ENCODE measurements around the gene RASA4B. TPM values are rescaled to one million over a fixed set of nuclear protein-coding genes. Genes with fewer than 3 reads are reported as not detected.

RASA4B gene
- total and polyA plus RNA-seq, 2 of the 4 experiments (the other 2 are of a cell fraction), result 1.8 to 7.7 TPM

GRCh38 chr7:102451371-102452054 is 66.1 kb downstream of the RASA4B start:
- H3K36me3 ChIP-seq (ENCODE audit: control insufficient read depth, insufficient read depth, low read length), result peaks cover 18% of the 10 kb centered on the region
- H2BK20ac ChIP-seq (ENCODE audit: low read depth, low read length), result no peak overlapping the region
- no peaks in the 10 kb centered on the region for H3K9me3 ChIP-seq (ENCODE audit: control insufficient read depth, insufficient read depth, low read length)
- H2BK5ac ChIP-seq (ENCODE audit: low read depth, low read length, poor library complexity, severe bottlenecking), result peak overlapping the region; percentile 18
- no peak overlapping the region for H3K4me3 ChIP-seq (ENCODE audit: insufficient read depth, low read depth, low read length)
- no peak overlapping the region for H3K18ac ChIP-seq (ENCODE audit: low read depth, low read length)
- dilution Hi-C loops (cut with HindIII; ENCODE audit: low sequenced_read_pairs, unreplicated experiment), result no loop called here
- CTCF ChIA-PET, result interaction anchor here (0.7 kb wide), 1 partner anchor 16 kb away, joined by 7 read pairs; no protein-coding TSS in a partner anchor
- ATAC-seq (ENCODE audit: low read depth) (peak; percentile 35; the same call in 1 of the 2 replicates), DNase-seq (no peak)
- 62% methylated on average over 15 of the region's 23 CpGs; no CpG with 5 or more reads in 1 of the 2 experiments for WGBS, 2 experiments (ENCODE audit: extremely low coverage in 2 of 2, insufficient read length in 1 of 2)
- no peak overlapping the region for H3K4ac ChIP-seq (ENCODE audit: low read depth, low read length)
- H3K4me2 ChIP-seq (ENCODE audit: low read depth, low read length), result no peak overlapping the region
- no peak overlapping the region for H3K9ac ChIP-seq (ENCODE audit: low read depth, low read length)
- no peak for TF ChIP-seq ELK1 (IDR thresholded peaks at IDR 0.05; ENCODE audit: borderline replicate concordance, low read depth, low read length)
- TF ChIP-seq RAD21 (IDR thresholded peaks at IDR 0.05; ENCODE audit: low read length), result no peak
- TF ChIP-seq RCOR1 (IDR thresholded peaks at IDR 0.05; ENCODE audit: insufficient replicate concordance, low read length), result no peak
- H4K5ac ChIP-seq (ENCODE audit: low read depth, low read length), result no peak overlapping the region
- H2AFZ ChIP-seq (replicated peaks; ENCODE audit: low read length, poor library complexity), result peak overlapping the region; percentile 51
- H4K20me1 ChIP-seq (ENCODE audit: insufficient read depth, low read length), result peaks cover 12% of the 10 kb centered on the region; the same call in 1 of the 2 replicates
- no peak overlapping the region for H3K27ac ChIP-seq (ENCODE audit: insufficient read depth, low read length)
- H2BK15ac ChIP-seq (ENCODE audit: low read depth, low read length), result no peak overlapping the region
- no peak overlapping the region for H3K14ac ChIP-seq (replicated peaks; ENCODE audit: low read depth, low read length)
- peak overlapping the region in 1 of 2 experiments; percentile 25; a peak in 1 of 4 replicates for H4K8ac ChIP-seq (ENCODE audit: low read depth in 2 of 2, low read length in 2 of 2)
- peaks cover 5% of the 10 kb centered on the region for H3K4me1 ChIP-seq (ENCODE audit: control insufficient read depth, insufficient read depth, low read length)
- in situ Hi-C loops (cut with MboI; ENCODE audit: low sequenced_read_pairs), result no loop called here
- H2AK5ac ChIP-seq (ENCODE audit: low read depth, low read length), result no peak overlapping the region
- H2BK120ac ChIP-seq (ENCODE audit: low read depth, low read length), result no peak overlapping the region
- no peaks in the 10 kb centered on the region for H3K27me3 ChIP-seq (ENCODE audit: control insufficient read depth, insufficient read depth, low read length)
- H3K9me1 ChIP-seq (ENCODE audit: insufficient read depth, low read length), result no peaks in the 10 kb centered on the region; the same call in 1 of the 2 replicates
- H3K23ac ChIP-seq (ENCODE audit: low read depth, low read length), result no peak overlapping the region
- no TSS peak for BruUV-seq (replicated peaks)
- H2AK9ac ChIP-seq (replicated peaks; ENCODE audit: low read depth, low read length, poor library complexity), result peak overlapping the region; percentile 50
- POLR2A ChIA-PET (ENCODE audit: unreplicated experiment), result no interaction called here
- H3K56ac ChIP-seq (ENCODE audit: extremely low read depth, insufficient read depth, low read length), result no peak overlapping the region
- peaks cover 0 to 20% of the 10 kb centered on the region in 2 experiments; a peak in 1 of 4 replicates for H3K79me1 ChIP-seq (ENCODE audit: low read depth in 1 of 2, low read length in 2 of 2)
- no peak overlapping the region for H4K91ac ChIP-seq (ENCODE audit: insufficient read depth, low read depth, low read length)
- intact Hi-C loops (cut with micrococcal nuclease), result no loop called here
